ENCODE data around the gene ADM2.

Gene ADM2

GRCh38 chr22:50488886-50489285 lies 7.5 kb downstream of the ADM2 start:
- TF ChIP-seq BACH2 (CRISPR knock-in tag; IDR thresholded peaks at IDR 0.05; ENCODE audit: borderline replicate concordance) = no peak
- TF ChIP-seq PPARA (CRISPR knock-in tag; IDR thresholded peaks at IDR 0.05; ENCODE audit: borderline replicate concordance) = no peak
- no peak for TF ChIP-seq CSRNP3 (CRISPR knock-in tag; IDR thresholded peaks at IDR 0.05)
- TF ChIP-seq CREB5 (CRISPR knock-in tag; IDR thresholded peaks at IDR 0.05; ENCODE audit: low read depth) = no peak
- TF ChIP-seq ARNTL (CRISPR knock-in tag; IDR thresholded peaks at IDR 0.05; ENCODE audit: borderline replicate concordance, low read depth) = no peak
- no peak for TF ChIP-seq ESRRG (CRISPR knock-in tag; IDR thresholded peaks at IDR 0.05)
- TF ChIP-seq RARB (CRISPR knock-in tag; IDR thresholded peaks at IDR 0.05) = no peak
- TF ChIP-seq ISL1 (CRISPR knock-in tag; IDR thresholded peaks at IDR 0.05) = no peak
- TF ChIP-seq ZFP30 (CRISPR knock-in tag; IDR thresholded peaks at IDR 0.05) = no peak
- no peak for TF ChIP-seq ZNF8 (CRISPR knock-in tag; IDR thresholded peaks at IDR 0.05)
- TF ChIP-seq TCF4 (CRISPR knock-in tag; IDR thresholded peaks at IDR 0.05; ENCODE audit: borderline replicate concordance) = no peak
- no peak for TF ChIP-seq CSDC2 (CRISPR knock-in tag; IDR thresholded peaks at IDR 0.05)
- no peak for TF ChIP-seq OSR1 (CRISPR knock-in tag; IDR thresholded peaks at IDR 0.05)
- no peak for TF ChIP-seq PATZ1 (CRISPR knock-in tag; IDR thresholded peaks at IDR 0.05; ENCODE audit: borderline replicate concordance)
- TF ChIP-seq ZNF565 (CRISPR knock-in tag; conservative IDR thresholded peaks at IDR 0.05; ENCODE audit: low read depth) = no peak
- no peak for TF ChIP-seq TOX (CRISPR knock-in tag; IDR thresholded peaks at IDR 0.05; ENCODE audit: borderline replicate concordance)
- no peak for TF ChIP-seq ZC3H10 (CRISPR knock-in tag; IDR thresholded peaks at IDR 0.05)
- no peak for TF ChIP-seq ZFP3 (CRISPR knock-in tag; IDR thresholded peaks at IDR 0.05)
- no peak for TF ChIP-seq TSHZ2 (CRISPR knock-in tag; IDR thresholded peaks at IDR 0.05)
- no peak for ATAC-seq

- TF ChIP-seq ZFP30 (CRISPR knock-in tag; IDR thresholded peaks at IDR 0.05) (no peak), CREB5 (CRISPR knock-in tag; IDR thresholded peaks at IDR 0.05; ENCODE audit: low read depth) (no peak), PATZ1 (CRISPR knock-in tag; IDR thresholded peaks at IDR 0.05; ENCODE audit: borderline replicate concordance) (no peak), RARB (CRISPR knock-in tag; IDR thresholded peaks at IDR 0.05) (no peak), CSRNP3 (CRISPR knock-in tag; IDR thresholded peaks at IDR 0.05) (no peak), CSDC2 (CRISPR knock-in tag; IDR thresholded peaks at IDR 0.05) (no peak), ESRRG (CRISPR knock-in tag; IDR thresholded peaks at IDR 0.05) (no peak), TOX (CRISPR knock-in tag; IDR thresholded peaks at IDR 0.05; ENCODE audit: borderline replicate concordance) (no peak), SNAI2 (CRISPR knock-in tag; IDR thresholded peaks at IDR 0.05) (no peak), OSR1 (CRISPR knock-in tag; IDR thresholded peaks at IDR 0.05) (no peak), PPARA (CRISPR knock-in tag; IDR thresholded peaks at IDR 0.05; ENCODE audit: borderline replicate concordance) (no peak), ZNF565 (CRISPR knock-in tag; conservative IDR thresholded peaks at IDR 0.05; ENCODE audit: low read depth) (no peak), POU6F1 (CRISPR knock-in tag; IDR thresholded peaks at IDR 0.05; ENCODE audit: borderline replicate concordance, low read depth) (no peak), ZC3H10 (CRISPR knock-in tag; IDR thresholded peaks at IDR 0.05) (no peak), ISL1 (CRISPR knock-in tag; IDR thresholded peaks at IDR 0.05) (no peak), ZFP3 (CRISPR knock-in tag; IDR thresholded peaks at IDR 0.05) (no peak)
- no peak for ATAC-seq
These were observed 8.3 kb downstream of the ADM2 start for GRCh38 chr22:50489363-50490243.

Measured in SK-N-SH treated with all-trans-retinoic acid at 6 μM for 48 hours (cell line).